Stimulated activated naive CD8-positive, alpha-beta T cell treated with anti-CD3 and anti-CD28 coated beads, Interleukin-15, Interleukin-2, amounts not matched to agents 100 U/mL and 50 U/mL, for 24 hours (primary cell): Measurements from ENCODE around the gene TMCC2.

Experiments
- ATAC-seq: fragments of 150-1000 bp; cut with Tn5 transposase; one replicate; pipeline ENCODE4 v1.10.0; 2021
- DNase-seq: peaks from one replicate; pipeline ENCODE4 v3.0.0; 2021

Gene TMCC2

DNA sequence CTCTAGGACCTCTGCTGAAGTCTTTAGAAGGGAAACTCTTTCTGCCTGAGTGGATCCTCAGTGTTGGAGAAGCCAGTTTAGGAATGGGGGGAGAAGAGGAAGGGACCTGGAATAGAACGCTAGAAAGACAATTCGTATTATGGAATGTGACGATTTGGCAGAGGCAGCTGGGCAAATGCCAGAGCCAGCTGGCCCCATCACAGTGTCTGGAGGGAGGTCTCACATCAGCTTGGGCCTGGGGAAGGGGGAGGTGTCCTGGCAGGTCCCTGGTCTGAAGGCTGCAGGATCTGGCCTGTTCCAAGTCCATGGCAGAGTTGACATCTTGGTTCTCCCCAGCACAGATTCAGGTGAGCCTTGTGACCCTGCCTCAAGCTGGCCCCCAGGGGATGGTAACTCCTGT is 11.3 kb downstream of the TMCC2 start:
- DNase-seq (no peak), ATAC-seq (no peak)

DNA sequence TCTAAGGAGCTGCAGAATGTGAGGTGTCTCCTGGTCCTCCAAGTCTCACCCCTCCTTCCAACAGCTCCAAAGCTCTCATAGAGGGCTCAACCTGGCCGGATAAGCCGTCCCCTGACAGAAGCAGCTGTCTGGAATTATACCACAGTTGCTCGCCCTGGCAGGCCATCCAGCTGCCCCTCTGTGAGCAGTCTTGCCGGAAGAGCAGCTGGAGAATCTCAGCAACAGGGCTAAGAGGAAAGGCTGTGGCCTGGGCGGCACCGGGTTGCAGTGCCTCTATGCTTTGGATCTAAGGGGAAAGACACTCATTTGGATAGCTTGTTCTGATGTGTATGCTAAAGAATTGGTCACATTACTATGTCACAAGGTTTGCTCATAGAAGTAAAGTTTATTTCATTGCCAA is 12.4 kb downstream of the TMCC2 start:
- DNase-seq (no peak), ATAC-seq (no peak)

GRCh38 chr1:205240569-205240968 is 12.8 kb downstream of the TMCC2 start:
- ATAC-seq (no peak), DNase-seq (no peak)

- DNase-seq (no peak), ATAC-seq (no peak)
Measured at GRCh38 chr1:205241366-205242030, 13.8 kb downstream of the TMCC2 start.

DNA sequence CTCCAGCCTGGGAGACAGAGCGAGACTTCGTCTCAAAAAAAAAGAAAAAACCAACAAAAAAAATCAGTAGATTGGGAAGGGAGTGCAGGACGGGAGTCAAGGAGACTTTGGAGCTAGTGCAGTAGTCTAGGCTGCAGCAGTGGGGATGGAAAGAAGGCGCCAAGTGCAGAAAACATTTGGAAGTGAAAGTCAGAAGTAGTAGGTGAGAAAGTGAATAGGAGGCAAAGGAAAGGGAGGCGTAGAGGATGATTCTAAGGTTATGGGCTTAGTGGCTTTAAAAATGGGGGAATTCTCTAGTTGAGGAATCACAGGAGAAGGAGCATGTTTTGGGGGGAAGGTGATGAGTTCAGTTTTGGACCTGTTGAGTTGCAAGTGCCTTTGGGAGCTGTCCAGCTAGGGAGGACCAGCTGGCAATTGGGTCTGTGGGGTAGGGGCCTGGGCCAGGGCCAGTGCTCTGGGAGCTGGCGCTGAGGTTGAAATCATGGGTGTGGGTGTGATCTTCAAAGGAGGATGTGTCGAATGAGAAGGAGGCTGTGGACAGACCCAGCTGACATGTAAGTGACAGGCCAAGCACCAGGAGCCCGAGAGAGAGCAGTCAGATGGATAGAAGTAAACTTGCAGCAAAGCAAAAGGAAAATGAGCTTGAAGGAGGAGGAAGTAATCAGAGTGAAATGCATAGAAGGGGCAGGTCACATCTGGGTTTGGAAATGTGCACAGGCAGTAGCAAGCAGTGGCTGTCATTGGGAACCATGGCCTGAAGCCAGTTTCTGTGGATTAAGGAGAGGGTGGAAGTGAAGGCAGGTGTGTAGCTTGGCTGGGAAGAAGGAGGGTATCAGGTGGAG is 15.8 kb downstream of the TMCC2 start:
- no peak for DNase-seq
- no peak for ATAC-seq

GRCh38 chr1:205244384-205244783 is 16.6 kb downstream of the TMCC2 start:
- ATAC-seq (no peak), DNase-seq (no peak)

- no peak for DNase-seq
- no peak for ATAC-seq
Measured at GRCh38 chr1:205245096-205245495, 17.4 kb downstream of the TMCC2 start.

DNA sequence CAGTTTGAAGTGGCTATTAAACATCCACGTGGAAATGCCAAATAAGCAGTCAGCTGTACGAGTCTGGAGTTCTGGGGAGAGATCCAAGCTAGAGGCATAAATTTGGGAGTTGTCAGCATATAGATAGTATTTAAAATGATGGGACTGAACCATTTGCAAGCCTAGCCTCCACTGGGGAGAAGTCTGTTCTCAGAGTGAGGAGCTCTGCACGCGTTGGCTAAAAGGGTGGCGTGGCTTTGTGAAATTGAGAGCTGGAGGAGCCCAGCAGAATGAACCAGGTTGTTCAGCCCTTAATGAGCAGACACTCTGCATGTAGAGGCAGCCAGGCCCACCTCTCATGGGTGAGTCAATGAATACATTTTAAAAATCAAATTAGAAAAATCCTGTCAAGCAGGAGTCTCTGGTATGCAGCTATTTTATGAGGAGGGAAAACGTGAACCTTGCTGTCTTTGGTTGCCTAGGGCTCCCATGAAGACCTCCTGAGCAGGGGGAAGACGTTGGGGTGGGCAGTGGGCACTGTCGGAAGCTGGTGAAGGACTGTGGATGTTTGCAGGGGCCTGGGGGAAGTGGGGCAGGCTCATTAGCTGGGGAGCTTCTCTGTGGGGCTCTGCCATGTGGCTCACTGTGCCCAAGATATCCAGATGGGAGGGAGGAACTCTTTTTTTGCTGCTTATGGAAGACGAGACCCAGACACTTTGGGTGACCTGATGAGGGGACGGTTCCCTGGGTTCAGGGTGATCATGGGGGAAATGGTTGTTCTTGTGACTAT is 18.8 kb downstream of the TMCC2 start:
- ATAC-seq: no peak
- DNase-seq: no peak

DNA sequence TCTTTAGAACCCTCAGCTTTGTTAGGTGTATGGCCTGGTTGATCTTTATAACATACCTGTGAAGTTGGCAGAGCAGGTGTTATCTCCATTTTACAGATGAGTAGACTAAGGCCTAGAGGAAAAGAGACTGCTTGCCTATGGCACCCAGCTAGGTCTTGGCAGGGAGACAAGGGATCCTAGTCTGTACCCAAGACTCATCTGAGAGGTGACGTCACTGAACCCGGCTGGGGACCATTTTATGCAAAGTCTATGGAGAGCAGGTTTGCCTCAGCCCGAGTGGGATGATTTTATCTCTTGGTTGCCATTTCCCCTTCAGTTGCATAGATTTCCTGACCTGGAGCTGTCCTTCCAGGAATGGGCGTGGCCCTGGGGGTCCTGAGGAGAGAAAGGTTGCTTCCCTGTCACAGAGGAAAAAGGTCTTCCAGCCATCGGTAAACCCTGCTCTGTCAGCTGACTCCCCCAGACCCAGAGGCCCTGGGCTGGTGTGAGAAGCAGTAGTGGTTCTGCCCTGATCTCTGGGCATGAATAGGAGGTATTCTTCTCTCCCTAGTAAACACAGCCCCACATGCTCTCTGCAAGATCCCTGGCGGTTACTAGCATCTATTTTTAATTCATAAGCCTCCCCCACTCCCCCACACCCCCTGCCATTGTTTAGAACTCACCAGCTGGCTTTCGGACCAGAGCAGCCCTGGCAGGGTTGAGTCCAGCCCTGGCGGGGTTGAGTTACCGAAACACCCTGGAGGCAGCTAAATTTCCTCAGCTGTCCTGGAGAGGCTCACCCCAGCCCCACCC is 19.6 kb downstream of the TMCC2 start:
- ATAC-seq: peak; percentile 54
- DNase-seq: no peak

GRCh38 chr1:205248793-205249601 is 21.3 kb downstream of the TMCC2 start:
- no peak for ATAC-seq

GRCh38 chr1:205249651-205250050 is 21.9 kb downstream of the TMCC2 start:
- DNase-seq (no peak), ATAC-seq (no peak)

More at GRCh38 chr1:205248793-205249601, 21.3 kb downstream of the TMCC2 start:
- no peak for DNase-seq

DNA sequence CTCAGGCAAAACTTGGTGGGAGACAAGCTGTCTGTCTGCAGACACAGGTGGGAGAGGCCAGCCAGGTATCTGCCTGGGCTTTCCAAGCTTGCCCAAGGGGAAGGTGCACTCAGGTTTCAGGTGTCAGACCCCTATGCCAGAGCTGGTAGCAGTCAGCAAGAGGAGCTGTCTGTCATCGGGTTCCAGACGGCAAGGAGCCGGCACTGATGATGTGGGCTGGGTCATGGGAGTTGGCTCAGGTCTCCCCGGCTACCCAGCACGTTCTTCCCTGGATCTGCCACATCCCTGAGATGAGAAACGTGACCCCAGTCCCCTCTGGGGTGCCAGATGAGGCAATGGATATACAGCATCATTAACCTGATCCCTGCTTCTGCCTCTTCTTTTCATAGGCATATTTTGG is 23.0 kb downstream of the TMCC2 start:
- ATAC-seq (no peak), DNase-seq (no peak)

GRCh38 chr1:205251576-205251975 is 23.8 kb downstream of the TMCC2 start:
- no peak for ATAC-seq
- no peak for DNase-seq

DNA sequence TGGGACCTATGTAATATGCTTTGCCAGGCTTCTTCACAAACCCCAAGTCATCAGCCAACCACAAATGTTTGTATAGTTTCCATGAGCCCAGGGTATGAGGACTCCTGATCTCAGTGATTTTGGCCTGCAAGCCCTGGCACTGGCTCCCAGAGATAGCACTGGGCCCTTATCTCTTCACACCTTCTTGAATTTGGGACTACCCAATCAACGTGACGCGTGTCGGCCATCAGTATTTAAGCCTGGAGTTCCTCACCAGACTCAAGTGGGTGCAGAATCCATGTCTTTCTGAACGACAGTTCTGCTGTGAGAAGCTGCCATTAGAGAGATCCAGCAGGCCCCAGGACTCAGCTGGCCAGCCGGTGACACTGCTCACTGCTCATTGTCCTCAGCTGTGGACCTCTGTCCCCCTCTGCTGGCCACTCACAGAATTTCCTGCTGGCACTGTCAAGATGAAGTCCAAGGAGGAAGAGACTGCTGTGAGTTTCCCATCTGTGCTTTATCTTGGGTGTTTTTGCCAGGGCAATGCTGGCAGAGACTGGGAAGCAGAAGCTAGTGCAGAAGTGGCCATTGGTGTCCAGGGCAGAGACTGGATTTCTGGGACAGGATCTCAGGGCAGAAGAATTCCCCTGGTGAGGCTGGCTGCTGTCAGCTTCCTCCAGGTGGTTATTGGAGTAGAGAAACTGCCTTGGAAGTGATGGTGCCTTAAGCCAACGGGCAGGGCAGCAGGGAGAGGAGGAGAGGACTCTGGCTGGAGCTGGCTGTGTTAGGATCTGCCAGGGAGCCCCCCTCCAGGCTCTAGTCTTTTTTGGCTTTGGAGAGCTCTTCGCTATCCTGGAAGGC is 28.4 kb downstream of the TMCC2 start:
- DNase-seq: peak; percentile 88
- ATAC-seq: peak; percentile 90

- ATAC-seq (no peak), DNase-seq (no peak)
Measured at GRCh38 chr1:205256951-205257625, 29.3 kb downstream of the TMCC2 start.

DNA sequence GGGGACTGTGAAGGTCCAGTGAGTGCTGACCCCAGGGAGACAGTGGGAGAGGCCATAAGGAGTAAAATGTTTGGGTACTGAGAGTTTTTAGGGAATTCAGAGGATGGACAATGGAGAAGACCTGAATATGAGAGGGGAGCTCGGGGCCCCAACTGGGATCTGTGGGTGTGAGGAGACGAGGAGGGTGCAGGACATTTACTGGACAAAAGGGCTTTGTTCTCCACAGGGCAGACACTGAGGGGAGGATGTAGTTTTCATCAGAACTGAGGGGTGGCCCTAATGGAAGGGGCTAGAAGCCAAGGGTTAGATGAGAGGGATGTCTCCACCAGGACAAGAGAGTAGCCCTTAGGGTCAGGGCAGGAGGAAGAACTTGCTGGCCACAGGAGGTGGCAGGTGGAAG is 30.0 kb downstream of the TMCC2 start:
- no peak for ATAC-seq

GRCh38 chr1:205258261-205258691 is 30.5 kb downstream of the TMCC2 start:
- no peak for DNase-seq

More for the DNA sequence above, 30.0 kb downstream of the TMCC2 start:
- no peak for DNase-seq

DNA sequence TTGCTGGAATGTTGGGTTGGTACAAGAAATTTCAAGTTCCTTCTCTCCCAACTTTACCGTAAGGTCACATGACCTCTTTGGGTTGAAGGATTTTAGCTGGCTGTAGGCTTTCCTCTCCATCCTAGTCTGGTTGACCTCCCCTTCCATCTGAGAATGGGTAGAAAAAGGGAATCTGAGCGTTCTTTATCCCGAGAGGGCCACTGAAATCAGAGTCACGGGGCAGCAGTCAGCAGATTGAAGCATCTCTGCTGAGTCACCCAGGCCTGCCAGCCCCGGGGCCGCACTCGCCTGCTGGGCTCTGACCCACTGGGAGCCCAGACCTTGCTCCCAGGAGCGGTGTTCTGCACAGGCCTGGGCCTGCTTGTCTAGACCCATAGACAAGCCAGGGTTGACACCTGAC is 31.0 kb downstream of the TMCC2 start:
- DNase-seq (no peak), ATAC-seq (no peak)

More at GRCh38 chr1:205258261-205258691, 30.5 kb downstream of the TMCC2 start:
- ATAC-seq: no peak

- DNase-seq (no peak), ATAC-seq (no peak)
Measured at GRCh38 chr1:205259324-205259832, 31.6 kb downstream of the TMCC2 start.
